Lung (tissue), 12 donors: ENCODE results near the gene PRKAR1B. TPM values are rescaled to one million over a fixed set of nuclear protein-coding genes. Genes with fewer than 3 reads are reported as not detected.
"Not testable (repeated sequence)": the region's sequence is repeated elsewhere in the genome, so short reads cannot be mapped to it uniquely, and the experiment has no call there.

Source experiments
- ATAC-seq: fragments of 200-7000 bp; cut with Tn5 transposase; one replicate; pipeline ENCODE4 v1.9.1; 2020; ENCODE audit warnings: moderate number of reproducible peaks; ENCODE audit not compliant: insufficient read depth, low FRiP score
- DNase-seq, 3 donors: peaks; one replicate each; pipeline ENCODE4 v3.0.0-alpha.2; 2013 to 2017
- H3K27ac ChIP-seq, 2 donors: one replicate each; pipeline ENCODE4 v1.5.1; 2013; ENCODE audit warnings: mild to moderate bottlenecking in 2 of 2, moderate library complexity in 2 of 2, control low read depth in 1 of 2, inconsistent platforms in 1 of 2, low read depth in 1 of 2, low read length in 1 of 2
- H3K27me3 ChIP-seq, 3 donors: one replicate each; pipeline ENCODE4 v1.5.1; 2013; ENCODE audit warnings: low read length in 2 of 3; ENCODE audit not compliant: control insufficient read depth in 3 of 3, insufficient read depth in 3 of 3
- H3K36me3 ChIP-seq, 4 donors: one replicate each; pipeline ENCODE4 v1.5.1; 2013; ENCODE audit warnings: low read length in 4 of 4, mild to moderate bottlenecking in 1 of 4, moderate library complexity in 1 of 4; ENCODE audit not compliant: control insufficient read depth in 4 of 4, insufficient read depth in 4 of 4
- H3K4me1 ChIP-seq, 5 donors: one replicate each; pipeline ENCODE4 v1.5.1; 2013; ENCODE audit warnings: low read length in 5 of 5, mild to moderate bottlenecking in 2 of 5, moderate library complexity in 1 of 5; ENCODE audit not compliant: control insufficient read depth in 5 of 5, insufficient read depth in 5 of 5
- H3K4me3 ChIP-seq: one replicate; pipeline ENCODE4 v1.5.1; 2013; ENCODE audit warnings: mild to moderate bottlenecking, control low read depth, moderate library complexity
- H3K9ac ChIP-seq, 2 donors: one replicate each; pipeline ENCODE4 v1.5.1; 2013; ENCODE audit warnings: low read length in 2 of 2, control low read depth in 1 of 2; ENCODE audit not compliant: insufficient read depth in 1 of 2
- H3K9me3 ChIP-seq, 4 donors: one replicate each; pipeline ENCODE4 v1.5.1; 2013; ENCODE audit warnings: low read length in 3 of 4, mild to moderate bottlenecking in 1 of 4, moderate library complexity in 1 of 4; ENCODE audit not compliant: control insufficient read depth in 4 of 4, insufficient read depth in 3 of 4
- CTCF ChIP-seq: IDR thresholded peaks from 2 replicates; pipeline ENCODE4 v1.5.1; 2012; ENCODE audit warnings: mild to moderate bottlenecking; ENCODE audit errors: control extremely low read depth, extremely low read depth
- WGBS, 2 donors: extraction: QIAGEN DNeasy Blood & Tissue Kit; methylation state at CpG; one replicate each; pipeline ENCODE4 v1.1.7; 2013; 5-methylcytosine and 5-hydroxymethylcytosine counted together
- polyA plus RNA-seq, 2 donors: library from polyadenylated mRNA; stranded (reverse); fragments of 200-250 nt; gene quantifications; one replicate each; pipeline ENCODE4 v1.2.1, GENCODE V29; 2013
- total RNA-seq, 2 donors: library from RNA; depleted of rRNA in 1 of 2; stranded (reverse); fragments of >200 nt in 1 of 2; gene quantifications; one replicate each; pipeline ENCODE4 v1.2.1, GENCODE V29; 2014 to 2021
- donor health status: control.
- donor health status: control.
- donor health status: Bipolar disorder and iron deficiency.
- donor health status: healthy.
- donor health status: DM: yes; HTN: yes; CAD: no.

Gene PRKAR1B
- total and polyA plus RNA-seq, 4 donors: 11.3 to 32.0 (median 16.3) TPM

- ATAC-seq: no peak
- WGBS, 2 donors: 73 to 84% methylated on average over 34 to 38 of the region's 38 CpGs
- no peak for DNase-seq
- no peak overlapping the region for H3K4me3 ChIP-seq
- no peaks in the 10 kb centered on the region for H3K9me3 ChIP-seq
- H3K4me1 ChIP-seq: peaks cover 0 to 18% (median 10%) of the 10 kb centered on the region in 5 donors
- no peak overlapping the region for H3K27ac ChIP-seq
- no peak for TF ChIP-seq CTCF
- no peak overlapping the region for H3K9ac ChIP-seq
- no peaks in the 10 kb centered on the region for H3K36me3 ChIP-seq
- H3K27me3 ChIP-seq: no peaks in the 10 kb centered on the region
Observed at GRCh38 chr7:613442-614140, 113.5 kb downstream of the PRKAR1B start.

- not testable (repeated sequence) for H3K9ac ChIP-seq, H3K9me3 ChIP-seq, ATAC-seq, H3K27me3 ChIP-seq, DNase-seq, H3K4me3 ChIP-seq, H3K36me3 ChIP-seq
- Histone ChIP-seq H3K27ac (peak overlapping the region in 1 of 2 donors; percentile 81), H3K4me1 (peaks cover 0 to 20% (median 14%) of the 10 kb centered on the region in 5 donors)
- 97% methylated on average over 7 of the region's 7 CpGs for WGBS, 2 donors
Observed at GRCh38 chr7:611837-612236, 115.2 kb downstream of the PRKAR1B start.

- H3K4me1 ChIP-seq: peaks cover 0 to 20% (median 14%) of the 10 kb centered on the region in 5 donors
- no peak for ATAC-seq
- peak overlapping the region; percentile 7 to 81 for H3K27ac ChIP-seq
- H3K27me3 ChIP-seq: no peaks in the 10 kb centered on the region
- TF ChIP-seq CTCF: no peak
- no peaks in the 10 kb centered on the region for H3K36me3 ChIP-seq
- DNase-seq: no peak
- WGBS, 2 donors: 74 to 76% methylated on average over 14 of the region's 14 CpGs
- H3K9ac ChIP-seq: peak overlapping the region in 1 of 2 donors; percentile 13
- no peaks in the 10 kb centered on the region for H3K9me3 ChIP-seq
- H3K4me3 ChIP-seq: no peak overlapping the region
Observed at GRCh38 chr7:611281-611810, 115.7 kb downstream of the PRKAR1B start.

GRCh38 chr7:610531-611280 is 116.4 kb downstream of the PRKAR1B start:
- H3K9ac ChIP-seq: peak overlapping the region in 1 of 2 donors; percentile 13
- no peaks in the 10 kb centered on the region for H3K9me3 ChIP-seq
- no peaks in the 10 kb centered on the region for H3K27me3 ChIP-seq
- H3K4me3 ChIP-seq: no peak overlapping the region
- peak overlapping the region; percentile 29 to 81 for H3K27ac ChIP-seq
- H3K36me3 ChIP-seq: no peaks in the 10 kb centered on the region
- ATAC-seq: peak; percentile 53
- peak; percentile 53 to 58 (median 57) for DNase-seq
- 39 to 60% methylated on average over 21 of the region's 21 CpGs for WGBS, 2 donors
- TF ChIP-seq CTCF: no peak
- H3K4me1 ChIP-seq: peaks cover 0 to 20% (median 14%) of the 10 kb centered on the region in 5 donors
